SK-N-SH (cell line): ENCODE data around the gene SCYGR5. TPM values are rescaled to one million over a fixed set of nuclear protein-coding genes. Genes with fewer than 3 reads are reported as not detected.

Experiments
- CTCF ChIA-PET: fragments of 300-600, 350-600 bp; formaldehyde crosslinking; extraction: SDS; loops from one replicate; lab custom pipeline; 2021; lab: Yijun Ruan, JAX
- POLR2A ChIA-PET: fragments of 350-600 bp; sonication (Branson Sonifier 250); formaldehyde crosslinking; extraction: SDS; loops from one replicate; lab custom pipeline; 2020; ENCODE audit warnings: antibody characterized with exemption, inconsistent platforms; lab: Yijun Ruan, JAX
- DNase-seq: peaks from one replicate; pipeline ENCODE4 v3.0.0; 2012
- H2AFZ ChIP-seq: fragments of 200-600 bp; sonication (generic); 2 replicates; pipeline ENCODE4 v1.8.1; 2016; ENCODE audit warnings: antibody characterized with exemption, mild to moderate bottlenecking, low read depth
- H3F3A ChIP-seq: fragments of 200-600 bp; sonication (generic); replicated peaks from 2 replicates; pipeline ENCODE3; 2016; ENCODE audit warnings: antibody characterized with exemption, mild to moderate bottlenecking; ENCODE audit not compliant: insufficient read depth
- H3K27ac ChIP-seq, 2 experiments: fragments of 200-500 bp in 1 of 2; fragments of 200-600 bp in 1 of 2; sonication (Bioruptor generic) in 1 of 2; sonication (generic), shearing (Covaris generic) in 1 of 2; 2 replicates each; pipeline versions ENCODE4 v1.5.1 to v1.6.1; 2014 to 2016; ENCODE audit warnings: low read depth in 2 of 2, inconsistent platforms in 1 of 2, low read length in 1 of 2, mild to moderate bottlenecking in 1 of 2, mixed read lengths in 1 of 2
- H3K27me3 ChIP-seq: fragments of 200-600 bp; sonication (generic), shearing (Covaris generic); 2 replicates; pipeline ENCODE4 v1.6.1; 2016; ENCODE audit warnings: mixed run types; ENCODE audit not compliant: insufficient read depth
- H3K36me3 ChIP-seq, 2 experiments: fragments of 200-500 bp in 1 of 2; fragments of 200-600 bp in 1 of 2; sonication (Bioruptor generic) in 1 of 2; sonication (generic) in 1 of 2; replicated peaks in 1 of 2; 2 replicates each; pipeline versions ENCODE3 to v1.5.1; 2014 to 2016; ENCODE audit warnings: low read length in 1 of 2, mild to moderate bottlenecking in 1 of 2; ENCODE audit not compliant: insufficient read depth in 2 of 2, control insufficient read depth in 1 of 2
- H3K4me1 ChIP-seq, 2 experiments: fragments of 200-500 bp in 1 of 2; fragments of 200-600 bp in 1 of 2; sonication (Bioruptor generic) in 1 of 2; sonication (generic), shearing (Covaris generic) in 1 of 2; 2 replicates each; pipeline versions ENCODE4 v1.5.1 to v1.6.1; 2014 to 2016; ENCODE audit warnings: low read depth in 1 of 2, low read length in 1 of 2, mixed run types in 1 of 2; ENCODE audit not compliant: insufficient read depth in 2 of 2, control insufficient read depth in 1 of 2
- H3K4me2 ChIP-seq: fragments of 200-600 bp; sonication (generic), shearing (Covaris generic); 2 replicates; pipeline ENCODE4 v1.6.1; 2017; ENCODE audit warnings: mixed run types
- H3K4me3 ChIP-seq, 2 experiments: fragments of 200-500 bp in 1 of 2; fragments of 200-600 bp in 1 of 2; sonication (Bioruptor generic) in 1 of 2; sonication (generic), shearing (Covaris generic) in 1 of 2; 2 replicates each; pipeline versions ENCODE4 v1.5.1 to v1.8.1; 2014 to 2016; ENCODE audit warnings: low read depth in 2 of 2, inconsistent platforms in 1 of 2, low read length in 1 of 2, mild to moderate bottlenecking in 1 of 2, mixed read lengths in 1 of 2, moderate library complexity in 1 of 2
- H3K79me2 ChIP-seq: fragments of 200-600 bp; sonication (generic); 2 replicates; pipeline ENCODE4 v1.8.1; 2017; ENCODE audit warnings: mild to moderate bottlenecking; ENCODE audit not compliant: insufficient read depth
- H3K9ac ChIP-seq: fragments of 200-600 bp; sonication (generic); 2 replicates; pipeline ENCODE4 v1.6.1; 2017; ENCODE audit warnings: mixed run types
- H3K9me2 ChIP-seq: fragments of 200-600 bp; sonication (generic); 2 replicates; pipeline ENCODE4 v1.6.1; 2017; ENCODE audit warnings: mixed run types
- H3K9me3 ChIP-seq: fragments of 200-600 bp; sonication (generic); 2 replicates; pipeline ENCODE4 v1.6.1; 2017; ENCODE audit warnings: mixed run types, mild to moderate bottlenecking, moderate library complexity
- H4K20me1 ChIP-seq: fragments of 200-600 bp; sonication (generic); 2 replicates; pipeline ENCODE4 v1.6.1; 2017; ENCODE audit warnings: mild to moderate bottlenecking, mixed run types; ENCODE audit not compliant: insufficient read depth
- CHD2 ChIP-seq: fragments of 150-350 bp; IDR thresholded peaks from 2 replicates; pipeline ENCODE4 v1.6.1; 2018; ENCODE audit warnings: low read length; ENCODE audit not compliant: partially characterized antibody
- GABPA ChIP-seq: IDR thresholded peaks from 2 replicates; pipeline ENCODE4 v1.4.0; 2012; ENCODE audit warnings: low read depth, mild to moderate bottlenecking
- NRF1 ChIP-seq: IDR thresholded peaks from 2 replicates; pipeline ENCODE4 v1.6.1; 2012; ENCODE audit warnings: low read depth, mild to moderate bottlenecking, low read length
- REST ChIP-seq: IDR thresholded peaks from 2 replicates; pipeline ENCODE4 v1.6.1; 2012; ENCODE audit warnings: mild to moderate bottlenecking, low read depth, low read length, moderate library complexity
- RFX5 ChIP-seq: IDR thresholded peaks from 2 replicates; pipeline ENCODE4 v1.6.1; 2012; ENCODE audit warnings: mild to moderate bottlenecking, improper control_type of control experiment, low read length
- RXRA ChIP-seq: IDR thresholded peaks from 2 replicates; pipeline ENCODE4 v1.4.0; 2012; ENCODE audit warnings: low read depth, mild to moderate bottlenecking, borderline replicate concordance
- WGBS: methylation state at CpG from one replicate; pipeline ENCODE4 v1.1.6; 2017; ENCODE audit warnings: low lambda C conversion rate; 5-methylcytosine and 5-hydroxymethylcytosine counted together
- polyA plus RNA-seq, 3 experiments: library from polyadenylated mRNA; depleted of rRNA; stranded (reverse); fragments of >200 nt; gene quantifications; 2 replicates each; pipeline ENCODE4 v1.2.3, GENCODE V29; 2012

SCYGR5 gene
- polyA plus RNA-seq, 1 of the 3 experiments (the other 2 are of a cell fraction): not detected

GRCh38 chr2:227661827-227662226 is 4.8 kb upstream of the SCYGR5 start:
- no peaks in the 10 kb centered on the region for H3K36me3 ChIP-seq
- no peak overlapping the region for H3K4me3 ChIP-seq
- no peak for DNase-seq
- no peaks in the 10 kb centered on the region for H3K9me2 ChIP-seq
- H3K4me1 ChIP-seq: peaks cover 0 to 5% of the 10 kb centered on the region in 2 experiments; a peak in 1 of 4 replicates
- POLR2A ChIA-PET: no interaction called here
- no peak overlapping the region for H3K4me2 ChIP-seq
- WGBS: 36% methylated on average over 3 of the region's 3 CpGs
- H3K27ac ChIP-seq: no peak overlapping the region
- H3K79me2 ChIP-seq: no peaks in the 10 kb centered on the region
- no peaks in the 10 kb centered on the region for H3F3A ChIP-seq
- H4K20me1 ChIP-seq: no peaks in the 10 kb centered on the region
- no peak overlapping the region for H2AFZ ChIP-seq
- H3K27me3 ChIP-seq: no peaks in the 10 kb centered on the region
- H3K9me3 ChIP-seq: no peaks in the 10 kb centered on the region
- no peak for TF ChIP-seq RFX5
- no peak overlapping the region for H3K9ac ChIP-seq
- CTCF ChIA-PET: interaction anchor here (1.3 to 1.7 kb wide), 2 partner anchors 78 to 104 kb away, joined by 3 to 4 read pairs; no protein-coding TSS in a partner anchor

DNA sequence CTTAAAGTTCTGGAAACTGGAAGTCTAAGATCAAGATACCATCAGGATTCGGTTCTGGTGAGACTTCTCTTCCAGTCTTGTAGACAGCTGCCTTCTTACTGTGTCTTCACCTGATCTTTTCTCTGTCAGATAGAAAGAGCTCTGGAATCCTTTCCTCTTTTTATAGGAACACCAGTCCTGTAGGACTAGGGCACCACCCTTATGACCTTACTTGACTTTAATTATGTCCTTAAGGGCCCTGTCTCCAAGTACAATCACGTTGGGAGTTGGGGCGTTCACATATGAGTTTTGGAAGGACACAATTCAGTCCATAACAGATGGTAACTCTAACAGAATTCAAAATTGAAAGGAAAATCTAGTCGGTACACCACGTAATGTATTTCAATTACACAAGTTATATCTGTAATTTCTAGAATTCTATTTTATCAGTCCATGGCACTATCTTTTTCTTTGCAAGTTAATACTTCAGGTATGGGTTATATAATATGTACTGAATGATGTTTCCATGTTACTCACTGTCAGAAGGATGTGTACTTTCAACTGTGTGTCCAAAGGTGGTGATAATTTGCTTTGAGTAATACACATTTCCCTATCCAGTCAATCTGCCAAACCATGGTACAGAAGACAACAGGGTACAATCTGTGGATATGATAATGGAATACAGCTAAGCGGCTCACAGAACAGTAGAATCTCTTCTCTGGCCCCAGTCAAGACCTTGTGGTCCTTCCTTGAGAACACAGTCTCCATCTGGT is 1.2 kb upstream of the SCYGR5 start:
- CTCF ChIA-PET: interaction anchor here (1.1 kb wide), 1 partner anchor 101 kb away, joined by 5 read pairs; no protein-coding TSS in a partner anchor
- Histone ChIP-seq H3K27me3 (no peaks in the 10 kb centered on the region), H3K9me3 (no peaks in the 10 kb centered on the region), H3K4me2 (no peak overlapping the region), H3F3A (no peaks in the 10 kb centered on the region), H3K9me2 (no peaks in the 10 kb centered on the region), H3K27ac (no peak overlapping the region), H3K4me1 (peaks cover 0 to 5% of the 10 kb centered on the region in 2 experiments; a peak in 1 of 4 replicates), H3K79me2 (no peaks in the 10 kb centered on the region), H3K9ac (no peak overlapping the region), H4K20me1 (no peaks in the 10 kb centered on the region), H3K36me3 (no peaks in the 10 kb centered on the region), H2AFZ (no peak overlapping the region), H3K4me3 (no peak overlapping the region)
- no peak for DNase-seq
- TF ChIP-seq NRF1 (no peak), REST (no peak), CHD2 (no peak), RXRA (no peak), GABPA (no peak)
- 24% methylated on average over 6 of the region's 6 CpGs for WGBS
- POLR2A ChIA-PET: no interaction called here
